ENCODE measurements around the gene NMT2. TPM values are rescaled to one million over a fixed set of nuclear protein-coding genes. Genes with fewer than 3 reads are reported as not detected.

The NMT2 gene
- total RNA-seq, 1 experiment from 2014 or later = 14.4 TPM

GRCh38 chr10:15188603-15189002, 20.1 kb upstream of the NMT2 start:
- Histone ChIP-seq H3K9me2 (replicated peaks; ENCODE audit: low read length) (no peaks in the 10 kb centered on the region), H3K36me3 (ENCODE audit: low read depth, low read length) (no peaks in the 10 kb centered on the region), H3K79me2 (ENCODE audit: low read length) (no peaks in the 10 kb centered on the region), H3K4me2 (ENCODE audit: low read length) (no peak overlapping the region), H3K9ac (ENCODE audit: low read length) (no peak overlapping the region), H3K27me3 (ENCODE audit: low read length) (no peaks in the 10 kb centered on the region), H3K9me3 (ENCODE audit: low read length) (no peaks in the 10 kb centered on the region), H3K27ac (ENCODE audit: low read length) (no peak overlapping the region), H4K20me1 (ENCODE audit: low read length) (no peaks in the 10 kb centered on the region), H3F3A (ENCODE audit: low read length, unreplicated experiment) (no peaks in the 10 kb centered on the region), H3K4me1 (ENCODE audit: insufficient read depth, low read length) (no peaks in the 10 kb centered on the region), H3K4me3 (ENCODE audit: low read length) (no peak overlapping the region), H2AFZ (ENCODE audit: low read length) (no peak overlapping the region)
- DNase-seq (no peak), ATAC-seq (no peak)
- POLR2A ChIA-PET (ENCODE audit: unreplicated experiment) = interaction anchor here (0.6 kb wide), 1 partner anchor 340 kb away, joined by 3 read pairs; no protein-coding TSS in a partner anchor
- TF ChIP-seq EZH2phosphoT487 (IDR thresholded peaks at IDR 0.05; ENCODE audit: borderline replicate concordance, low read length) = no peak
- no peak for TF ChIP-seq EZH2 (IDR thresholded peaks at IDR 0.05; ENCODE audit: low read length, unreplicated experiment)
- TF ChIP-seq CTCF (conservative IDR thresholded peaks at IDR 0.05; ENCODE audit: low read depth, low read length) = no peak
- no TSS peak for BruUV-seq (replicated peaks)
- intact Hi-C loops (cut with micrococcal nuclease) = no loop called here
- CTCF ChIA-PET = no interaction called here

- intact Hi-C loops (cut with micrococcal nuclease) = no loop called here
- BruUV-seq (replicated peaks) = no TSS peak
- Histone ChIP-seq H3K9ac (ENCODE audit: low read length) (no peak overlapping the region), H3K4me1 (ENCODE audit: insufficient read depth, low read length) (no peaks in the 10 kb centered on the region), H3F3A (ENCODE audit: low read length, unreplicated experiment) (no peaks in the 10 kb centered on the region), H3K4me3 (ENCODE audit: low read length) (no peak overlapping the region), H3K9me3 (ENCODE audit: low read length) (no peaks in the 10 kb centered on the region), H4K20me1 (ENCODE audit: low read length) (no peaks in the 10 kb centered on the region), H2AFZ (ENCODE audit: low read length) (no peak overlapping the region), H3K27me3 (ENCODE audit: low read length) (no peaks in the 10 kb centered on the region), H3K36me3 (ENCODE audit: low read depth, low read length) (no peaks in the 10 kb centered on the region), H3K79me2 (ENCODE audit: low read length) (no peaks in the 10 kb centered on the region), H3K27ac (ENCODE audit: low read length) (no peak overlapping the region), H3K4me2 (ENCODE audit: low read length) (no peak overlapping the region), H3K9me2 (replicated peaks; ENCODE audit: low read length) (no peaks in the 10 kb centered on the region)
- TF ChIP-seq CTCF (conservative IDR thresholded peaks at IDR 0.05; ENCODE audit: low read depth, low read length) = no peak
- DNase-seq = no peak
- POLR2A ChIA-PET (ENCODE audit: unreplicated experiment) = no interaction called here
- no peak for ATAC-seq
- CTCF ChIA-PET = no interaction called here
Measured at GRCh38 chr10:15183689-15184481, 15.4 kb upstream of the NMT2 start.

GRCh38 chr10:15182540-15183207, 14.2 kb upstream of the NMT2 start:
- no TSS peak for BruUV-seq (replicated peaks)
- Histone ChIP-seq H3K9me2 (replicated peaks; ENCODE audit: low read length) (no peaks in the 10 kb centered on the region), H3K36me3 (ENCODE audit: low read depth, low read length) (no peaks in the 10 kb centered on the region), H4K20me1 (ENCODE audit: low read length) (no peaks in the 10 kb centered on the region), H3K4me1 (ENCODE audit: insufficient read depth, low read length) (no peaks in the 10 kb centered on the region), H3F3A (ENCODE audit: low read length, unreplicated experiment) (no peaks in the 10 kb centered on the region), H3K4me3 (ENCODE audit: low read length) (no peak overlapping the region), H3K9ac (ENCODE audit: low read length) (no peak overlapping the region), H3K4me2 (ENCODE audit: low read length) (no peak overlapping the region), H3K27ac (ENCODE audit: low read length) (no peak overlapping the region), H3K27me3 (ENCODE audit: low read length) (no peaks in the 10 kb centered on the region), H2AFZ (ENCODE audit: low read length) (no peak overlapping the region), H3K9me3 (ENCODE audit: low read length) (no peaks in the 10 kb centered on the region), H3K79me2 (ENCODE audit: low read length) (no peaks in the 10 kb centered on the region)
- no peak for ATAC-seq
- TF ChIP-seq EZH2phosphoT487 (IDR thresholded peaks at IDR 0.05; ENCODE audit: borderline replicate concordance, low read length) = no peak
- TF ChIP-seq EZH2 (IDR thresholded peaks at IDR 0.05; ENCODE audit: low read length, unreplicated experiment) = no peak
- TF ChIP-seq CTCF (conservative IDR thresholded peaks at IDR 0.05; ENCODE audit: low read depth, low read length) = no peak
- intact Hi-C loops (cut with micrococcal nuclease) = no loop called here
- POLR2A ChIA-PET (ENCODE audit: unreplicated experiment) = no interaction called here
- DNase-seq = no peak
- CTCF ChIA-PET = no interaction called here

Measured in PC-3 (cell line).